ENCODE results near the gene S100A6.
"Not testable (repeated sequence)": the region's sequence is repeated elsewhere in the genome, so short reads cannot be mapped to it uniquely, and the experiment has no call there.

Gene S100A6

GRCh38 chr1:153535242-153536011 is at the start of gene S100A6:
S100A6 (minus strand) TSS chr1:153535991; CDS start chr1:153535339, 652 bp downstream.
- DNase-seq (ENCODE audit: low read depth in 3 of 3), result no peak

GRCh38 chr1:153585006-153585405 is 49.2 kb upstream of the S100A6 start:
- no peak for DNase-seq (ENCODE audit: low read depth in 3 of 3)

- no peak for DNase-seq (ENCODE audit: low read depth in 3 of 3)
Observed at GRCh38 chr1:153583976-153584375, 48.2 kb upstream of the S100A6 start.

GRCh38 chr1:153583514-153583913 is 47.7 kb upstream of the S100A6 start:
- not testable (repeated sequence) for DNase-seq (ENCODE audit: low read depth in 3 of 3)

- DNase-seq (ENCODE audit: low read depth in 3 of 3), result not testable (repeated sequence)
Observed at GRCh38 chr1:153582836-153583235, 47.0 kb upstream of the S100A6 start.

GRCh38 chr1:153578936-153579335 is 43.1 kb upstream of the S100A6 start:
- DNase-seq (ENCODE audit: low read depth in 3 of 3), result no peak

- no peak for DNase-seq (ENCODE audit: low read depth in 3 of 3)
Observed at GRCh38 chr1:153578490-153578889, 42.7 kb upstream of the S100A6 start.

- DNase-seq (ENCODE audit: low read depth in 3 of 3), result no peak
Observed at GRCh38 chr1:153577624-153578051, 41.8 kb upstream of the S100A6 start.

- no peak for DNase-seq (ENCODE audit: low read depth in 3 of 3)
Observed at GRCh38 chr1:153577138-153577537, 41.3 kb upstream of the S100A6 start.

GRCh38 chr1:153575497-153575896 is 39.7 kb upstream of the S100A6 start:
- not testable (repeated sequence) for DNase-seq (ENCODE audit: low read depth in 3 of 3)

- not testable (repeated sequence) for DNase-seq (ENCODE audit: low read depth in 3 of 3)
Observed at GRCh38 chr1:153575081-153575491, 39.3 kb upstream of the S100A6 start.

- DNase-seq (ENCODE audit: low read depth in 3 of 3), result no peak
Observed at GRCh38 chr1:153573351-153573750, 37.6 kb upstream of the S100A6 start.

- peak in 2 of 3 experiments; percentile 23 to 29 for DNase-seq (ENCODE audit: low read depth in 3 of 3)
Observed at GRCh38 chr1:153572569-153573015, 36.8 kb upstream of the S100A6 start.

GRCh38 chr1:153571706-153572105 is 35.9 kb upstream of the S100A6 start:
- DNase-seq (ENCODE audit: low read depth in 3 of 3), result no peak

- DNase-seq (ENCODE audit: low read depth in 3 of 3), result no peak
Observed at GRCh38 chr1:153570874-153571273, 35.1 kb upstream of the S100A6 start.

GRCh38 chr1:153569465-153569864 is 33.7 kb upstream of the S100A6 start:
- no peak for DNase-seq (ENCODE audit: low read depth in 3 of 3)

- peak; percentile 63 to 70 (median 69) for DNase-seq (ENCODE audit: low read depth in 3 of 3)
Observed at GRCh38 chr1:153568367-153569099, 32.7 kb upstream of the S100A6 start.

GRCh38 chr1:153567621-153568366 is 32.0 kb upstream of the S100A6 start:
- no peak for DNase-seq (ENCODE audit: low read depth in 3 of 3)

GRCh38 chr1:153566414-153567371 is 30.9 kb upstream of the S100A6 start:
- DNase-seq (ENCODE audit: low read depth in 3 of 3), result peak; percentile 71 to 89 (median 82)

- DNase-seq (ENCODE audit: low read depth in 3 of 3), result peak in 1 of 3 experiments; percentile 31
Observed at GRCh38 chr1:153565529-153566374, 30.0 kb upstream of the S100A6 start, which contains the start of gene S100A2. S100A2 (minus strand) TSS chr1:153565844; CDS start chr1:153563877, 1,967 bp downstream.
